AG08395 (cell line): ENCODE data around the gene GIMAP1.

Experiments
- DNase-seq: peaks from one replicate; pipeline ENCODE4 v3.0.0; 2012; ENCODE audit warnings: mixed read lengths, low spot score

The GIMAP1 gene

DNA sequence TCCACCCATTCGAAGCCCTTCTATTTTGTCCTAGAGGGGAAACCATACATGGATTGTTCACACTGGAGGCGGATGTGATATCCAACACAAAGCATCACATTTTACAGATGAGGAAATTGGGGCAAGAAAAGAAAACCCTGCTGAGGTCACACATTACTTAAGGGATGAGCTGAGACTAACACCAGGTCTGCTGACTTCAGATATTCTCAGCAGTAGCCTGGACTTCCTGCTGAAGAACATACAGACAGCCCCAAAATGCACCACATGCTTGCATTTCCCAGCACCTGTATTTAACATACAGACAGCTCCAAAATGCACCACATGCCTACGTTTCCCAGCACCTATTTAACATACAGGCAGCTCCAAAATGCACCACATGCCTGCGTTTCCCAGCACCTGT is 32.0 kb downstream of the GIMAP1 start:
- DNase-seq = no peak

DNA sequence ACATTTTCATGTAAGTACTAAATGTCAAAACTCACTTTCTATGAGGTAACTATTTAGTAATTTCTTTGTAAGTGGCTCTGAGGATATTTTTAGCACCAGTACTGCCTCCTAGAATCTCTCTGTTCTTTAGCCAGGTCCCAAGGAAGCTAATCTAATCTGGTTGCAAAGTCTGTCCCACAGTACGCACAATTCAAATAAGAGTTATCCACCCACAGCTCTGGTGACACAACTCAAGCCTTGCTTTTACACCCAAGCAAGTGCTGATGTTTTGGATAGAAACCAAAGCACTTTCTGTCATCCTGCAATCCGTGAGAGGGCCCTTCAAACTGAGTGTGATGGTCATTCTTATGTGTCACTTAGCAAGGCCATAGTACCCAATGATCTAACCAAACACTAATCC is 35.3 kb downstream of the GIMAP1 start:
- no peak for DNase-seq

DNA sequence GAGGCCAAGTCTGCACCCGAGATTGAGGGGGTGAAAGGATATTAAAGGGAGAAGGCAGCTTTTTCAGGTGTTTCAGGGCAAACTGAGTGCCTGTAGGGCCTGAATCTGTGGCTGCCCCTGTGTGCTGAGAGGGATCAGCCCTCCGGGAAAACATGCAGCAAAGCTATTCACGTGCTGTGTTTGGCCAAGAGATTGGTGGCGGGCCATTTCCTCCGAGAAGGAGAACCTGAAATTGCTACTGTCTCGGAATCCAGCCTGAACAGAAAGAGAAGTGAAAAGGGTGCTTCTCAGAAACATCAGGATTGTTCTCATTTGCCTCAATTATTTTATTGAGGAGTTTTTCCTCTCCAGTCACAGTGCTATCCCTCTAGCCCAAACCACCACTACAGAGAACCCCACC is 36.8 kb downstream of the GIMAP1 start:
- DNase-seq = no peak

DNA sequence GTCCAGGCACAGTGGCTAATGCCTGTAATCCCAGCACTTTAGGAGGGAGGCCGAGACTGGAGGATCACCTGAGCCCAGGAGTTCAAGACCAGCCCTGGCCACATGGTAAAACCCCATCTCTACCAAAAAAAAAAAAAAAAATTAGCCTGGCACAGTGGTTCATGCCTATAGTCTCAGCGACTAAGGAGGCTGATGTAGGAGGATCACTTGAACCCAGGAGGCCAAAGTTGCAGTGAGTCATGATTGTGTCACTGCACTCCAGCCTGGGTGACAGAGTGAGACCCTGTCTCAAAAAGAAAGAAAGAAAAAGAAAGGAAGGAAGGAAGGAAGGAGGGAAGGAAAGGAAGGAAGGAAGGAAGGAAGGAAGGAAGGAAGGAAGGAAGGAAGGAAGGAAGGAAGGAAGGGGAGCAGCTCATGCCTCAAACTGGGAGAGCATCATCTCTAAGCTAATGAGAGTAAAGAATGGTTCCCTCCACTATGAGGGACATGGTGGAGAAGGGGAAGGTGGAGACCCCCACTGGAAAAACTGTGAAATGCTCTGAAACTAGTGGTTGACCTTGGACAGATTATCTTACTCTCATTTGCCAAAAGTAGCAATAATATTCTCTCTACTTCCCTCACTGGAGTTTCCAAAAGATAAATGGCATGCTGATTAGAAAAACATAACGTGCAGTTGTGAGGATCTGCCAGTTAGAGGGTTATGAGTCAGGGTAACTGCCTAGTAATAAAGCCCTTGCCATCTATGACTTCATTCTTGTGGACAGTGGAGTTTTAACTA is 37.6 kb downstream of the GIMAP1 start:
- peak; percentile 15 for DNase-seq

DNA sequence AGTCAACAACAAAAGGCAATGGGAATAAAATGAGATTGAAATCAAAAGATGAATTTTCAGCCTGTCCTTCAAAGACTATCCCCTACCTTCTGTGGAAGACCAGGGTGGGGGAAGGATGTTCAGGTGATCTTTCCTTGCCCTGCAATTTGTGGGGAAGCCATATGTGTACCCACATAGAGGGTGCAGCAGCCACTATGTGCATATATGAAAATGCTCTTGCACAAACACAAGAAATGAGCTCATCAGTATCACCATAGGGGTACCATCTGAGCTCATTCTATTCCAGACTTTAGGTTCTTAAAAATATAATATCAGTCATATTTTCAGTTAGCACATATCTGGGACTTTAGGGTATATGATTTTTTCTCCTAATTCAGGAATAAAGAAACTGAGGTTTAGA is 38.5 kb downstream of the GIMAP1 start:
- DNase-seq = no peak

DNA sequence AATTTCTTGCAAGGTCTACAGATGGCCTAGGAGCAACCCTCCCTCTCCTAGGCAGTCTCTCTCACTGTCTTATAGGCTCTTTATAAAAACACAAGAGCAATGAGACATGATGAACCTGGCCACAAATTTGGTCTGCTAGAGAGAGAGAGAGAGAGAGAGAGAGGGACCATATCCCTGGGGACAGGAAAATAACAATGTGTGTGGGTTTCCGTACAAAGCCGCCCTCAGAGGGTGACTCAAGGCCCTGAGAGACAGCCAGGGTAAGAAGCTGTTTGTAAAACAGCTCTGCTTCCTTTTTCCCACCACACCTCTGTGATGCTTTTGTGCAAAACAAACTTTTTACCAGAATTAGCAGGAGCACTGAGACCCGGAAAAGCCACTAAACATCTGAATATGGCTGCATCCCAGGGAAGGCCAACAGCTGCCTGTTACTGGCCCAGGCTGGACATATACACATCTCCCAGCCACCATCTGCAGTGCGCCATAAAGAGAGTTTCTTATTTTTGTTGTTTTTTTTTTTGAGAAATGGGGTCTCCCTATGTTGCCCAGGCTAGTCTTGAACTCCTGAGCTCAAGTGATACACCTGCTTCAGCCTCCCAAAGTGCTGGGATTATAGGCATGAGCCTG is 39.2 kb downstream of the GIMAP1 start:
- DNase-seq = no peak

DNA sequence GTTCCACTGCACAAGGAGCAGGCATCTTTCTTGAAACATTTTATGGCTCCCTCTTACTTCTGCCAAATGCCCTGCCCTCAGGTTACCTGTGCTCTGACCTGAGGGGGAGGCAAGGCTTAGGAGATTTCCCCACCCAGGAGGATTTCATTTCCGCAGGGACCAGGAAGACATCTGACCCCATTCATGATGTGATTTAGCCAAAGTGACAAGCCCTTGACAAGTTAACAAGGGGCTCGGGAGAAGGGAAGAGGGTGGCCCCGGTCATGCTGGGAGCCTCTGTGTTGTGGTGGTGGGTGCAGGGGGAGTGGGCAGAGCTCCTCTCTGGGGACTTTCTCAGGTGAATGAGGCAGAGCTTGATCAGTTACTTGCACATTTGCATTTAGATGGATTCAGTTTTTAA is 39.8 kb downstream of the GIMAP1 start:
- no peak for DNase-seq

DNA sequence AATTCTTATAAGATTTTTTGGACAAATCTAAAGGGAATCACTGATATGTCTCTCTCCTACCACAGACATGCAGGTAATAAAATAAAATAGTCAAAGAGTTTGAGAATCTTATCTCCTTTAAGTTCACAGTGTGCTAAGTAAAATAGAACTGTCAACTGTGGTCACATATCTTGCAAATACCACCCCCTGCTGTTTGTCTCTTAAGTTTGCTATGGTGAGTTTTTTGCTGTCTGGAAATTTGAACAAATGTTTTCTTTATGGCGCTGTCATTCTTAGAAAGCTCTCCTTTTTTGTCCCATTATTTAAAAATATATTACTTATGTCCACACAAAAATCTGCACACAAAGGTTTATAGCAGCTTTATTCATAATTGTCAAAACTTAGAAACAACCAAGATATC is 40.4 kb downstream of the GIMAP1 start:
- no peak for DNase-seq

DNA sequence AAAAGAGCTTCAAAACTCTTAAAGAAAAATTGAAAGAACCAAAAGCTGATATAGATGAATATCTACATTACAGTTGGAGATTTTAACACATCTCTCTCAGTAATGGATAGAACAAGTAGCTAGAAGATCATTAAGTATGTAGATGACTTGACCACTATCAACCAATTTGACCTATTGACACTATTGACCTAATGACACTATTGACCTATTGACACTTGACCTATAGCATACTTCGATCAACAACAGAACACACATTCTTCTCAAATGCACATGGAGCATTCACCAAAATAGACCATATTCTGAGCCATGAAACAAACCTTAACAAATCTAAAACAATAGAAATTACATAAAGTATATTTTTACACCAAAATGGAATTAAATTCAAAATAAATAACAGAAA is 43.1 kb downstream of the GIMAP1 start:
- DNase-seq = no peak

DNA sequence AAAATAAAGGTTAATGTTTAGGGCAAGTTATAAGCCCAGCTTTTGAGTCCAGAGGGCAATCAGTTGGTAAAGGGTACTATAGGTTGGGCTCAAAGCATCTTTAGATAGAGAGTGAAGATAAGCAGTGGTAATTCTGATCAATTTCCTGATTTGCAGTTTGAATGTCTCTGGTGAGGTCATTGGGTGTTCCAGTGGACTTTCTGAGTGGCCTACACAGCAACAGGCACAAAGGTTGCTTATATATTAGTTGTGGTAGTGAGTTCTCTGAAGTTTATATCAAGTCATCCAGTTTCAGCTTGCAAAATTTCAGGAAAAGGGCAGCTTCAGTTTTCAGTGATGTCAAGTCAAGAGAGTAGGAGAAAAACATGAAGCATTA is 49.9 kb downstream of the GIMAP1 start:
- DNase-seq = no peak

DNA sequence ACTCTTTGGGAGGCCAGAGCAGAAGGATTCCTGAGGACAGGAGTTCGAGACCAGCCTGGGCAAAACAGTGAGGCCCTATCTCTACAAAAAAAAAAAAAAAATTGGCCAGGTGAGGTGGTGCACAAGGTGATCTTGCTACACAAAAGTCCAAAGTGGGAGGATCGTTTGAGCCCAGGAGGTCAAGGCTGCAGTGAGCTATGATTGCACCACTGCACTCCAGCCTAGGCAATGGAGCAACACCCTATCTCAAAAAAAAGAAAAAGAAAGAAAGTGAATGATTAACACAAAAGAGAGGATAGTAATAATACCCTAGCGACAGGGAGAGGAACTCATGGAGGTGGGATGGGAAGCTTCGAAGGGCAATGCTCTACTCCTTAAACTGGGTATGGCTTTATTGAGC is 53.4 kb downstream of the GIMAP1 start:
- DNase-seq = no peak
